A172 (cell line): ENCODE measurements around the gene CRKL. TPM values are rescaled to one million over a fixed set of nuclear protein-coding genes. Genes with fewer than 3 reads are reported as not detected.
"Not testable (repeated sequence)": the region's sequence is repeated elsewhere in the genome, so short reads cannot be mapped to it uniquely, and the experiment has no call there.

Experiments used
- DNase-seq: peaks from one replicate; pipeline ENCODE4 v3.0.0-alpha.2; 2015; ENCODE audit warnings: low spot score
- total RNA-seq: library from RNA; depleted of rRNA; stranded (reverse); fragments of >200 nt; shearing (Covaris generic); gene quantifications from 2 replicates; pipeline ENCODE4 v1.2.3, GENCODE V29; 2014

CRKL gene
- total RNA-seq, 1 experiment from 2014 or later, result 33.8 TPM

GRCh38 chr22:20933910-20934309 is 16.7 kb downstream of the CRKL start:
- DNase-seq, result no peak

- not testable (repeated sequence) for DNase-seq
Observed at GRCh38 chr22:20935049-20935448, 17.8 kb downstream of the CRKL start.

GRCh38 chr22:20935780-20936539 is 18.8 kb downstream of the CRKL start:
- not testable (repeated sequence) for DNase-seq

DNA sequence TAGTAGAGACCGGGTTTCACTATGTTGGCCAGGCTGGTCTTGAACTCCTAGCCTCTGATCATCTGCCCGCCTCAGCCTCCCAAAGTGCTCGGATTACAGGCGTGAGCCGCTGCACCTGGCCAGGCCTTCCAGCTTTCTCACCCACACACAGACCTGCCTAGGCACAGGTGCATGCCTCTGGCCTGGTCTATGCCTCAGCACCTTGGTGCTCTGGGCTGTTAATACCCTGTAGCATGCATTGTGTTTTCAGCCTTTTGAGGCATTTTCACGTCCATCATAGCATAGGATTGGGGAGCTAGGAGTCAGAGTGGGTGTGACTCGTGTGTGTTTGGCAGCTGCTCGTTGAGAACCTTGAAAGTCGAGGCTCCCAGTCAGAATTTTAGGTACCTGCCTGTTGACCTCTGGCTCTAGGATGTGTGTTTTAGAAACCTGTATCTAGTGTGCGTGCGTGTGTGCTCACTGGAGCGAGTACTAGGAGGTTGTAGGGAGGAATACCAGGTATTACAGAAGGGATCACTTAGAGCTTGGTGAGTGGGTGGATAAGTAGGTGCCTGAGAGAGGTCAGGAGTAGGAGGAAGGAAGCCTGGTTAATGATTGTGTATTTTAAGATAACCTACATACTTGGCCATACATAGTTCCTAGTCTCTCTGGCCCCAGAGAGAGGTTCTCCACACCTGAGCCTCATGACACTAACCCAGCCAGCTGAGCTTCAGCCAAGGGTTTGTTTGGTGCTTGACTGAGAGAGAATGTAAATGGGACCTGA is 20.0 kb downstream of the CRKL start:
- no peak for DNase-seq

GRCh38 chr22:20937794-20938671 is 20.8 kb downstream of the CRKL start:
- no peak for DNase-seq

DNA sequence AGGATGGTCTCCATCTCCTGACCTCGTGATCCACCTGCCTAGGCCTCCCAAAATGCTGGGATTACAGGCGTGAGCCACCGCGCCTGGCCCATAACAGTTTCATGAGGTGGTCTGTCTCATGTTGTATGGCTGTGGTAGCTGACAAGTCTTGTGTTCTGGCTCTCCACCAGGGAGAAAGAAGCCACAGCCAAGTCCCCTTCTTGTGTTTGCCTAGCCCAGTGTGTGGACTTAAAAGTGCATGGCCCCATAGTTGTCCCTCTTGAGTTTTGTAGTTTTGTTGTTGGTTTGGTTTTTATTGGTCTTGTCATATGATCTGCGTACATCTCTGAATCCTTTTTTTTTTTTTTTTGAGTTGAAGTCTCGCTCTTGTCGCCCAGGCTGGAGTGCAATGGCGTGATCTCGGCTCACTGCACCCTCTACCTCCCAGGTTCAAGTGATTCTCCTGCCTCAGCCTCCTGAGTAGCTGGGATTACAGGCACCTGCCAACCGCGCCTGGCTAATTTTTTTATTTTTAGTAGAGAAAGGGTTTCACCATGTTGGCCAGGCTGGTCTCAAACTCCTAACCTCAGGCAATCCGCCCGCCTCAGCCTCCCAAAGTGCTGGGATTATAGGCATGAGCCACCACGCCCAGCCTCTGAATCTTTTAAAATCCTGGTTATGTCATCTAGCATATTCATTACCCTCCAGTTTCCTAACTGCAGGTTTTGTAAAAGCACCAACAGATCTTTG is 22.4 kb downstream of the CRKL start:
- not testable (repeated sequence) for DNase-seq

DNA sequence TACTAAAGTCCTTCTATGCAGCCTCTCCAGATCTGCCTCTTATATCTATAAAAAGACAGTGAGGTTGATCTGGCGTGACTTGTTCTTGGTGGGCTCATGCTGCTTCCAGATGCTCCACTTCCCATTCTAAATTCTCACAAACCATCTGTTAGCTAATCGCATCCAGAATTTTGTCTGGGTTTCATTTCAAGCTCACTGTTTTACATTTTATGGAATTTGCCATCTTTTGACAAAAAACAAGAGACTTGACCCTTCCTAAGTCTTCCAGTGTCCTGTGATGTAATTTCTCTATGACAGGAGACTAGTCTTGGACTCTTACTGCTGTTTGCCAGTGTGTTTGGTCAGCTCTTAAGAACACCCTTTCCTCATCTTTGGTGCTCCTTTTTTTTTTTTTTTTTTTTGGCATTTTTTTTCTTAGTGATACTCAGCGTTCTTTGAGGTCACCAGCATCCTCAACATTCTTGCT is 23.0 kb downstream of the CRKL start:
- no peak for DNase-seq

- DNase-seq, result no peak
Observed at GRCh38 chr22:20940904-20941385, 23.7 kb downstream of the CRKL start.

- DNase-seq, result not testable (repeated sequence)
Observed at GRCh38 chr22:20942203-20942902, 25.1 kb downstream of the CRKL start.

- no peak for DNase-seq
Observed at GRCh38 chr22:20943104-20943933, 26.1 kb downstream of the CRKL start.

DNA sequence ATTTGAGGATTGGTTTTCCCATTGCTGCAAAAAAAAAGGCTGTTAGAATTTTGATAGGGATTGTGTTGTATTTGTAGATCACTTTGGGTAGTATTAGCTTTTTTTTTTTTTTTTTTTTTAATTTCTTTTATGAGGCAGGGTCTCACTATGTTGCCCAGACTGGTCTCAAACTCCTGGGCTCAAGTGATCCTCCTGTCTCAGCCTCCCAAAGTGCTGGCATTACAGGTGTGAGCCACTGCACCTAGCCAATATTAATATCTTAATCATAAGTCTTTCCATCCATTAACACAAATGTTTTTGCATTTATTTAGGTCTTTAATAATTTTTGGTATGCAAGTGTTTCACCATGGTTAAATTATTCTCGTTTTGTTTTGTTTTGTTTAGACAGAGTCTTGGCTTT is 26.8 kb downstream of the CRKL start:
- no peak for DNase-seq

GRCh38 chr22:20945578-20945934 is 28.3 kb downstream of the CRKL start:
- no peak for DNase-seq

GRCh38 chr22:20946080-20946986 is 29.1 kb downstream of the CRKL start:
- peak; percentile 29 for DNase-seq

GRCh38 chr22:20946991-20947390 is 29.8 kb downstream of the CRKL start:
- no peak for DNase-seq

- DNase-seq, result no peak
Observed at GRCh38 chr22:20948450-20948849, 31.2 kb downstream of the CRKL start.

DNA sequence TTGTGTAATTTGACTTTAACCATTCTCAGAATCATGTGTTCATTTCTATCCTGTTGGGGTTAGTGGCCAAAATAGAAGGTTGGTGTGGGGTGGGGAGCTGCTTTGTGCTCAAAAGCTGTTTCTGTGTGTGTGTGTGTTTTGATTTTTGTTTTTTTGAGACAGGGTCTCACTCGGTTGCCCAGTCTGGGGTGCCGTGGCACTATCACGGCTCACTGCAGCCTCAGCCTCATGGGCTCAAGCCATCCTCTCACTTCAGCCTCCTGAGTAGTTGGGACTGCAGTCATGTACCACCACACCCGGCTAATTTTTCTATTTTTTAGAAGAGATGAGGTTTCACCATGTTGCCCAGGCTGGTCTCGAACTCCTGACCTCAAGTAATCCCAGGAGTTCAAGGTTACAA is 31.8 kb downstream of the CRKL start:
- DNase-seq, result no peak

- no peak for DNase-seq
Observed at GRCh38 chr22:20949698-20950183, 32.5 kb downstream of the CRKL start.

DNA sequence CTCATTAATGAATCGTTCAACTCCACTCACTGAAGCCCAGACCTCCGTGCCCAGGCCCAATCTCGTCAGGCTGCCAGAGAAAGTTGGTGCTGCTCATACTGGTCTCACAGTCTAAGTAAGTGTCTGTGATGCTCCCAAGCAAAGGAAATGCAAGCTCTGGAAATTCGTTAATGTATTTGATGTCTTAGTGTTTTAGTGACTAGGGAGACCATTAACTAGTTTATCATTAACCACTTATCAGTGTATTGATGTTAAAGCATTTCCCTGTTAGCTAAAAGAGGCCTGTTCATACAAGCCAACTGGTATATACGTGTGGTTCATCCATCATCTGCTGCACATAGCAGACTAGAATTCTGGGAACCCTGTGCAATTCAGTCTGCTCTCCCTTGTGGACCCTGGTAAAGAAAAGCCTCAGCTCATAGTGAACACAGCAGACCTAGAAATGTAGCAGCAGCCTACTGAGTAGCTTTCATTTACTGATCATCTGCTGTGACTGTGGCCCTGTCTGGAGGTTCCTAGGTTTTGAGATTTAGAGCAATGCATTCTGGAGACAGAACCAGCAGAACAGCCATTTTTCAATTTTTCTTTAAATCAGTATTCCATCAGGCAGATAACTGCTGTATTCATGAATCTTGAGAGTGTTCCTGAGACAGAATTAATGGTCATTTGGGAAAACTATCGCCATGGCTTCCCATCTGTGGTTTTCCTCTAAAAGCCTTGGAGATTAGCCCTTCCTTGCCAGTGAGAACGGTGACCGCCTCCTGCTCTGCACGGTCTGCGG is 34.1 kb downstream of the CRKL start:
- no peak for DNase-seq
